VCaP (cell line): ENCODE data around the gene PCYOX1L.

Source experiments
- H3K27ac ChIP-seq: fragments of 450-650 bp; 2 replicates; pipeline ENCODE4 v1.5.1; 2017
- TF ChIP-seq, protein P1 (sequence below): fragments of 450-650 bp; conservative IDR thresholded peaks from 2 replicates; pipeline ENCODE4 v1.5.1; 2017; ENCODE audit warnings: mild to moderate bottlenecking, moderate library complexity

PCYOX1L gene, protein sequence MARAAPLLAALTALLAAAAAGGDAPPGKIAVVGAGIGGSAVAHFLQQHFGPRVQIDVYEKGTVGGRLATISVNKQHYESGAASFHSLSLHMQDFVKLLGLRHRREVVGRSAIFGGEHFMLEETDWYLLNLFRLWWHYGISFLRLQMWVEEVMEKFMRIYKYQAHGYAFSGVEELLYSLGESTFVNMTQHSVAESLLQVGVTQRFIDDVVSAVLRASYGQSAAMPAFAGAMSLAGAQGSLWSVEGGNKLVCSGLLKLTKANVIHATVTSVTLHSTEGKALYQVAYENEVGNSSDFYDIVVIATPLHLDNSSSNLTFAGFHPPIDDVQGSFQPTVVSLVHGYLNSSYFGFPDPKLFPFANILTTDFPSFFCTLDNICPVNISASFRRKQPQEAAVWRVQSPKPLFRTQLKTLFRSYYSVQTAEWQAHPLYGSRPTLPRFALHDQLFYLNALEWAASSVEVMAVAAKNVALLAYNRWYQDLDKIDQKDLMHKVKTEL

DNA sequence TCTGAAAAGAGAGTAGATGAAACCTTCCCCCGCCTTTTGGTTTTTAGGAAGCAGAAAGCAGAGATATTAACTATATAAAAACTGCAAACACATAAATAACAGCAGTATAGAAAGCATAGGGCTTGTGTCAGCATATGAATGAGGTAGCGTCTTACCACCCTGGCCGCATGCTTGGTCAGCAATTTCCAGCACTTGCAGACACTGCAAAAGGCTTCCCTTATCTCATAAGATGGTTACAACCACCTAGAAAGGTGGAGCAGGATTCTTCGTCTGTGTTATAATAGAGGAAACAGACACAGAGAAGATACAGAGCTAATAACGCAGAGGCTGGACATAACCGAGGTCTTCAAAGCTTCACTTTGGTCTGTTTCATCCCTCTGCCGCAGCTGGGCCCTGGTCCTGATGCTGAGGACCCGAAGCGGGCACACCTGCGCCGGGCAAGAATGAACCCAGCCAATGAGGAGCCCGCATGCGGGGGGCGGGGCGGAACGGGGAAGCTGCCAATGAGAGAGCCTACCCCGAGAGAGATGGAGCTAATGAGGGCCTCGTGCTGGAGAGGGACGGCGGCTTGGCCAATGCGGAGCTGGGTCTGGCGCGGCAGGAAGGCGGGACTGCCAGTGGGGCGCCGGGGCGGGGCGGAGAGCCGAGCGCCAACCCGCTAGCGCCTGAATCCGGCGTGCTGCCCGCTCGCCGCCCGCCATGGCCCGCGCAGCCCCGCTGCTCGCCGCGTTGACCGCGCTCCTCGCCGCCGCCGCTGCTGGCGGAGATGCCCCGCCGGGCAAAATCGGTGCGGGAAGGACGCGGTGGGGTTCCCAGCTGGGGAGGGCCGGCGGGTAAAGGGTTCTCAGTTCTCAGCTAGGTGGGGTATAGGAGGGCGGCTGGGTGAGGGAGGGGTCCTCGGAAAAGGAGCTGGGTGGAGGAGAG is at the start of gene PCYOX1L:
PCYOX1L (plus strand) TSS at position 677 of the 924 bp plus-strand sequence; CDS start at position 700, 23 bp downstream.
- H3K27ac ChIP-seq = peak within 1 kb of the TSS; percentile 76
- TF ChIP-seq, protein P1, sequence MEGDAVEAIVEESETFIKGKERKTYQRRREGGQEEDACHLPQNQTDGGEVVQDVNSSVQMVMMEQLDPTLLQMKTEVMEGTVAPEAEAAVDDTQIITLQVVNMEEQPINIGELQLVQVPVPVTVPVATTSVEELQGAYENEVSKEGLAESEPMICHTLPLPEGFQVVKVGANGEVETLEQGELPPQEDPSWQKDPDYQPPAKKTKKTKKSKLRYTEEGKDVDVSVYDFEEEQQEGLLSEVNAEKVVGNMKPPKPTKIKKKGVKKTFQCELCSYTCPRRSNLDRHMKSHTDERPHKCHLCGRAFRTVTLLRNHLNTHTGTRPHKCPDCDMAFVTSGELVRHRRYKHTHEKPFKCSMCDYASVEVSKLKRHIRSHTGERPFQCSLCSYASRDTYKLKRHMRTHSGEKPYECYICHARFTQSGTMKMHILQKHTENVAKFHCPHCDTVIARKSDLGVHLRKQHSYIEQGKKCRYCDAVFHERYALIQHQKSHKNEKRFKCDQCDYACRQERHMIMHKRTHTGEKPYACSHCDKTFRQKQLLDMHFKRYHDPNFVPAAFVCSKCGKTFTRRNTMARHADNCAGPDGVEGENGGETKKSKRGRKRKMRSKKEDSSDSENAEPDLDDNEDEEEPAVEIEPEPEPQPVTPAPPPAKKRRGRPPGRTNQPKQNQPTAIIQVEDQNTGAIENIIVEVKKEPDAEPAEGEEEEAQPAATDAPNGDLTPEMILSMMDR = no peak

DNA sequence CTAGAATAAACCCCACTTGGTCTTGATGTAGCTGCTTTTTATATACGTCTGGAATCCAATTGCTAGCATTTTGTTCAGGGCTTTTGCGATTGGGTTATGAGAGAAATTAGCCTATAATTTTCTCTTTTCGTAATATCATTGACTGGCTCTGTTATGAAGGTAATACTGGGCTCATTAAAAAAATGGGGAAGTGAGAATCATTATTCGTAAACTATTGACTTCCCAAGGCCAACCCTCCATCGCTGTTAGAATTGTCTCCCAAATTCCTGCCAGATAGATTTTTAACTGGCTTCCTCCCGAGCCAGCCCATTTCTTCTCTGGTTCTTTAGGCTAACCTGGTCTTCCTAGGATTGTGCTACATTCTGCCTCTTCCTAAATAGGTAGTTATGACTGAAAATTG is 48.5 kb upstream of the PCYOX1L start:
- H3K27ac ChIP-seq = no peak overlapping the region
- TF ChIP-seq, protein P1 = no peak

DNA sequence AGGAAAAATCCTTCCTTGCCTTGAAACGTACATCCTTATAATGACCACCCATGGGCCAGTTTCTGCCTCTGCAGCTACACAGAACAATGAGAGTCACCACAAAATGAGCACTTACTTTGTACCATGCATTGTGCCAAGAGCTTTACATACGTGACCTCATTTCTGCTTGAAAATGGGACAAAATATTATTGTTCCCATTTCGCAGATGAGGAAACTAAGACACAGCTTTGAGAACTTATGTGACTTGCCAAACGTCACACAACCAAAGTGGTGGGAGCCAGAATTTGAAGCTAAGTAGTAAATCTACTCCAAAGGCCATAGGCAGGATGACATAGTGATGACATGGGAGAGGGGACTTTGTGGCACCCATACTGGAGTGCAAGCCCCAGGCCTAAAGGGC is 47.4 kb upstream of the PCYOX1L start:
- TF ChIP-seq, protein P1 = no peak
- no peak overlapping the region for H3K27ac ChIP-seq

DNA sequence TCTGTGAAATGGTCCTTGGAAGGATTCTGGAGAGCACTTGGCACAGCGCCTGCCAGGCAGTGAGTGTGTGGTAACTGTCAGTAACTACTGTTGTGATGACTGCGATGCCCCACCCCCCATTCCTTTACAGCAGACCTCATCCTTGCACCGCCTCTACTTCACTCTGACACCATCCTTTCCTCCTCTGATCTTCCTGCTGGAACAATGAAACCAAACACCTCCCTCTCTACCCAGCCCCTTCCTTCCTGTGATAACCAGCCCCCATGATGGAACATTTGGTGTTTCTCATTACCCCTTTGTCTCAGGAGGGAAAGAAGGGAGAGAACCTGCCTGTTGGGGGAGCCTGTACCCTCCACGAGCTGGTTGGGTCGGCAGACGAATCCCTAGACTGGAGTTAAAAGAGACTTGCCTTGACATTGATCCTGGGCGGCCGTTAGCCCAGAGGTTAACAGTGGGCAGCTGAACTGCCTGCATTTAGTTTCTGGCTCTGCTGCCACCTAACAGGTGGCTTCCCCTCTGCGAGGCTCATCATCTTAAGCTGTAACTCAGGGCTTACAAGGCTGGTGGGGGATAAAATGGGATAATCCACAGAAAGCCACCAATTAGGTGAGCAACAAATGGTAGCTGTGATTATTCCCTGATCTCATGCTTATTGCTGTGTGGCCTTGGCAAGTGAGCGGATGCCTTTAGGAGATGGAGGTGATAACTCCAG is 46.7 kb upstream of the PCYOX1L start:
- TF ChIP-seq, protein P1 = no peak
- no peak overlapping the region for H3K27ac ChIP-seq

DNA sequence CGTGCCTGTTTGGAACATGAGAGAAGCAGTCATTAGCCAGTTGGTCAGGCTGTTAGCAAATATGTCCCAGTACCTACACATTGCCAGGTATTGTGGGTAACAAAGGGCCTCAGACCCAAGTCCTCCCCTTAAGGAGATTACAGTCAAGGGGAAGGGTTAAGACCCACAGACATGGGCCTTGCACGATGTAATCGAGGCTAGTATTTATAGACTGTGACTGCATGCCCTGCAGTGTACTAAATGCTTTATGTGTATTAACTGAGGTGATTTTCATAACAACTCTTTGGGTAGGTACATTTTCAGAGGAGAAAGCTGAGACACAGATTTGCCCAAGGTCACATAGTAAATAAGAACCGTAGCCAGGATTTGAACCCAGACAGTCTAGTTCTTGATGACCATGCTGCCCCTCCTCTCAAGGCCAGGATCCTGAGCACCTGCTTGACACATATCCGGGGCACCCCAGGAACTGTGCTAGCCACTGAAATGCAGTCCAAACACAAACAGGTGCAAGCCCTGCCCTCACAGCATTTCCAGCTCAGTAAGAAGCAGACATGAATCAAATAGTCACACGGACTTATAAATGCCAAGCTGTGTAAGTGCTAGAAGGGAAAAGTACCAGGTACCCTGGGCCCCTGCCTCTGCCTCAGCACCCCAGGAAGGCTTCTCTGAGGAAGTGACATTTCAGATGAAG is 44.5 kb upstream of the PCYOX1L start:
- TF ChIP-seq, protein P1 = no peak
- no peak overlapping the region for H3K27ac ChIP-seq

DNA sequence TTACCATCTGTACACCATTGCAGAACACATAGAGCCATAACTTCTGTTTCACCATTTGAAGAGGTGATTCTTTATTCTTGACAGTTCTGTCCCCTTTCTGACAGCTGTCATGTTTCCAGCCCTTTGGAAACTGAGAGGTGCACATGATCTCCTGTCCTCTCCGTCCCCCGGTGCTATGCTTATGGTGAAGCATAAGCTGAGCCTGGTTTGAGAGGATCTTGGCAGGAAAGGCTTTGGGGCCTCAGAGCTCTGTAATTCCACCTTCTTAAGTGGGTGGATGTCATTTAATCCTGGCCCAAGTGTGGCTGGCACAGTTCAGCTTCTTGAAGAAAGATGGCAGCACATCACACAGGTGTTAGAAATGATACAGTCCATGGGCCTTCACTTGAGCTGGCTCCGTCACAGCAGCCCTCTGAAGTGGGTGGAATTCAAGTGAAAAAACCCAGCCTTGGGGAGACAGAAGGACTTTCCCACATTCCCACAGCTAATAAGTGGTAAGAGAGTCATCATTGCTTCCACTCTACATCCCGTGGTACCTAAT is 43.2 kb upstream of the PCYOX1L start:
- TF ChIP-seq, protein P1 = 0 out of 2 replicates have a peak, but pooled peaks have one; percentile 13
- H3K27ac ChIP-seq = no peak overlapping the region
